ENCODE data around the gene DBI. TPM values are rescaled to one million over a fixed set of nuclear protein-coding genes. Genes with fewer than 3 reads are reported as not detected.

Gene DBI
- polyA plus RNA-seq, 1 of the 3 experiments (the other 2 are of a cell fraction), result 150 TPM

DNA sequence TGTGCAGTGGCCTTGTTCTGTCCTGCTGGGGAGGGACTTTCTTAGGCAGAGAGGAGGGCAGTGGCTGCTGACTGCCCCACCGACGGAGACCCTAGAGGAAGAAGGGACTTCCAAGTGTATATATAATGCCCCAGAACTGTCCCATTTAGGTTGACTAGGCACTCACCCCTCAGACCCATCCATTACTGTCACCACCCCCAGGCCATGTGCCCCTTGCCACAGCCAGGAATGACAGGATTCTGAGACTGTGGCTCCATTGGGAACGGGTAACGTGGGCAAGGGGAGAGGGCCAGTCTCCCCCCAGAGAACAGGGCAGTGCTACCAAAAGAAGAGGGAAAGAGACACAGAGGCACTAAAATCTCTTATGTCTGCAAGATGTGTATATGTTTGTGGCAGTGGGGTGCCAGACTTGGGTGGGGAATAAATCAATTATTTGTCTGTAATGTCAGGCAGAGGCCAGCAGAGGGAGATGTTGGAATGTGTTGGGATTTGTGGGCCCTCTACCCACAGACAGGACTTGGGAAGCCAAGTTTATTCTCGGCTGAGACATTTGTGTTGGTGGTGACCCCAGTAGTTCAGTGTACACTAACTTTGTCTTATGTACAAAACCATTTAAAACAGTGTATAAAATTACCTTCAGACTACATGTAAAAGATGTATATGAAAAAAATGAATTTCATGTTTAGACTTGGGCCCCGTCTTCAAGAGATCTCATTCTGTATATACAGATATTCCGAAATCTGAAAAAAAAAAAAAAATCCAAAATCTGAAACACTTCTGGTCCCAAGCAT, 40.8 kb downstream of the DBI start (continued):
- TF ChIP-seq, protein P1, sequence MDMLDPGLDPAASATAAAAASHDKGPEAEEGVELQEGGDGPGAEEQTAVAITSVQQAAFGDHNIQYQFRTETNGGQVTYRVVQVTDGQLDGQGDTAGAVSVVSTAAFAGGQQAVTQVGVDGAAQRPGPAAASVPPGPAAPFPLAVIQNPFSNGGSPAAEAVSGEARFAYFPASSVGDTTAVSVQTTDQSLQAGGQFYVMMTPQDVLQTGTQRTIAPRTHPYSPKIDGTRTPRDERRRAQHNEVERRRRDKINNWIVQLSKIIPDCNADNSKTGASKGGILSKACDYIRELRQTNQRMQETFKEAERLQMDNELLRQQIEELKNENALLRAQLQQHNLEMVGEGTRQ (IDR thresholded peaks at IDR 0.05; ENCODE audit: borderline replicate concordance, low read depth, low read length), result no peak
- TF ChIP-seq FOXJ3 (CRISPR knock-in tag; IDR thresholded peaks at IDR 0.05), result no peak
- TF ChIP-seq TCF12 (IDR thresholded peaks at IDR 0.05), result no peak
- TF ChIP-seq CHD2 (IDR thresholded peaks at IDR 0.05; ENCODE audit: low read length, partially characterized antibody), result no peak
- TF ChIP-seq GABPA (IDR thresholded peaks at IDR 0.05; ENCODE audit: low read depth), result no peak
- TF ChIP-seq, protein P2, sequence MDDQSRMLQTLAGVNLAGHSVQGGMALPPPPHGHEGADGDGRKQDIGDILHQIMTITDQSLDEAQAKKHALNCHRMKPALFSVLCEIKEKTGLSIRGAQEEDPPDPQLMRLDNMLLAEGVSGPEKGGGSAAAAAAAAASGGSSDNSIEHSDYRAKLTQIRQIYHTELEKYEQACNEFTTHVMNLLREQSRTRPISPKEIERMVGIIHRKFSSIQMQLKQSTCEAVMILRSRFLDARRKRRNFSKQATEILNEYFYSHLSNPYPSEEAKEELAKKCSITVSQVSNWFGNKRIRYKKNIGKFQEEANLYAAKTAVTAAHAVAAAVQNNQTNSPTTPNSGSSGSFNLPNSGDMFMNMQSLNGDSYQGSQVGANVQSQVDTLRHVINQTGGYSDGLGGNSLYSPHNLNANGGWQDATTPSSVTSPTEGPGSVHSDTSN (IDR thresholded peaks at IDR 0.05), result no peak
- no peak for TF ChIP-seq TEAD4 (IDR thresholded peaks at IDR 0.05; ENCODE audit: borderline replicate concordance, insufficient read depth)
- TF ChIP-seq RXRA (IDR thresholded peaks at IDR 0.05; ENCODE audit: borderline replicate concordance, low read depth), result no peak
- no peak for TF ChIP-seq RCOR1 (IDR thresholded peaks at IDR 0.05; ENCODE audit: low read length)
- TF ChIP-seq EP300 (IDR thresholded peaks at IDR 0.05; ENCODE audit: borderline replicate concordance in 1 of 2, low read depth in 1 of 2, low read length in 1 of 2), result no peak
- TF ChIP-seq JUND (IDR thresholded peaks at IDR 0.05), result no peak

DNA sequence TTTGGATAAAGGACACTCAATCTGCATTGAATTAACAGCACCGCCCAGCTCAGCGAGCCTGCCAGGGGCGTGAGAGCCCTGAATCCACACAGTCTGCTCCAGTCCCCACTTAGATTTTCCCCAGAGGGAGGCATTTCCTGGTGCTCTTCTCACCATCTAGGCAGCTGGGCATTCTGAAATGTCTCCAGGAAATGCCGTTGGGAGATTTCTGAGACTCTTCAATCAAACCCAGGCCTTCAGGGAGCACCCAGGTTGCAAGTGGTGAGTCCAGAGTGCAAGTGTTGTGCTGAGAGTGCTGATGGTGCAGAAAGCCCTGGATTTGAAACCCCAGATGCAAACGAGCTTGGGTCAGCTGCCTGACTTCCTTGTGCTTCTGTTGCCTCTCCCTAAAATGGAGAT, 41.4 kb downstream of the DBI start:
- H3K9me2 ChIP-seq, result no peaks in the 10 kb centered on the region
- TF ChIP-seq SMC3 (IDR thresholded peaks at IDR 0.05; ENCODE audit: low read depth, low read length), result no peak
- no peaks in the 10 kb centered on the region; the same call in 1 of the 2 replicates for H3K27me3 ChIP-seq (ENCODE audit: insufficient read depth)
- no peak overlapping the region for H3K4me2 ChIP-seq
- no peaks in the 10 kb centered on the region for H3K36me3 ChIP-seq (replicated peaks in 1 of 2; ENCODE audit: control insufficient read depth in 1 of 2, insufficient read depth in 2 of 2, low read length in 1 of 2)
- WGBS (ENCODE audit: low lambda C conversion rate), result 58% methylated on average over 5 of the region's 5 CpGs
- H3K79me2 ChIP-seq (ENCODE audit: insufficient read depth), result no peaks in the 10 kb centered on the region
- no peaks in the 10 kb centered on the region for H3K4me1 ChIP-seq (ENCODE audit: control insufficient read depth in 1 of 2, insufficient read depth in 2 of 2, low read depth in 1 of 2, low read length in 1 of 2)
- no peak overlapping the region for H3K9ac ChIP-seq
- no peak for DNase-seq
- POLR2A ChIA-PET, result interaction anchor here (0.7 kb wide), 1 partner anchor 124 kb away, joined by 3 read pairs; no protein-coding TSS in a partner anchor
- no peaks in the 10 kb centered on the region for H4K20me1 ChIP-seq (ENCODE audit: insufficient read depth)
- H3K4me3 ChIP-seq (ENCODE audit: low read depth in 2 of 2, low read length in 1 of 2), result no peak overlapping the region
- H3K9me3 ChIP-seq, result no peaks in the 10 kb centered on the region
- CTCF ChIA-PET, result interaction anchor here (0.5 to 9.9 kb wide), 6 partner anchors 31 to 224 kb away, joined by 3 to 95 read pairs (median 4); no protein-coding TSS in a partner anchor
- H3F3A ChIP-seq (replicated peaks; ENCODE audit: insufficient read depth), result no peaks in the 10 kb centered on the region
- no peak overlapping the region for H2AFZ ChIP-seq (ENCODE audit: low read depth)
- no peak overlapping the region for H3K27ac ChIP-seq (ENCODE audit: low read depth in 2 of 2, low read length in 1 of 2)

DNA sequence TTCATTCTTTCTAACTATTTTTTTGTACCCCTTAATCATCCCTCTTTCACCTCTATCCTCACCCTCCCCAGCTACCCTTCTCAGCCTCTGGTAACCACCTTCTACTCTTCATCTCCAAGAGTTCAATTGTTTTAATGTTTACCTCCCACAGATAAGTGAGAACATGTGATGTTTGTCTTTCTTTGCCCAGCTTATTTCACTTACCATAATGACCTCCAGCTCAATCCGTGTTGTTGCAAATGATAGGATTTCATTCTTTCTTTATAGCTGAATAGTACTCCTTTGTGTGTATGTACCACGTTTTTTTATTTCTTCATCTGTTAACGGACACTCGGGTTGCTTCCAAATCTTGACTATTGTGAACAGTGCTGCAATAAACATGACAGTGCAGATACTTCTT, 42.7 kb downstream of the DBI start:
- 37% methylated on average over 4 of the region's 4 CpGs for WGBS (ENCODE audit: low lambda C conversion rate)
- no peak overlapping the region for H3K4me3 ChIP-seq (ENCODE audit: low read depth in 2 of 2, low read length in 1 of 2)
- H3K27me3 ChIP-seq (ENCODE audit: insufficient read depth), result no peaks in the 10 kb centered on the region; the same call in 1 of the 2 replicates
- no peaks in the 10 kb centered on the region for H3K36me3 ChIP-seq (replicated peaks in 1 of 2; ENCODE audit: control insufficient read depth in 1 of 2, insufficient read depth in 2 of 2, low read length in 1 of 2)
- H3K27ac ChIP-seq (ENCODE audit: low read depth in 2 of 2, low read length in 1 of 2), result no peak overlapping the region
- CTCF ChIA-PET, result interaction anchor here (0.7 to 9.9 kb wide), 5 partner anchors 17 to 251 kb away, joined by 3 to 95 read pairs (median 4); no protein-coding TSS in a partner anchor
- H3F3A ChIP-seq (replicated peaks; ENCODE audit: insufficient read depth), result no peaks in the 10 kb centered on the region
- no peaks in the 10 kb centered on the region for H4K20me1 ChIP-seq (ENCODE audit: insufficient read depth)
- no peak overlapping the region for H3K4me2 ChIP-seq
- no peaks in the 10 kb centered on the region for H3K79me2 ChIP-seq (ENCODE audit: insufficient read depth)
- TF ChIP-seq FOXJ3 (CRISPR knock-in tag; IDR thresholded peaks at IDR 0.05) (no peak), RXRA (IDR thresholded peaks at IDR 0.05; ENCODE audit: borderline replicate concordance, low read depth) (no peak), ELF1 (IDR thresholded peaks at IDR 0.05) (no peak), TAF1 (IDR thresholded peaks at IDR 0.05; ENCODE audit: borderline replicate concordance, low read depth, low read length) (no peak)
- TF ChIP-seq, protein P3, sequence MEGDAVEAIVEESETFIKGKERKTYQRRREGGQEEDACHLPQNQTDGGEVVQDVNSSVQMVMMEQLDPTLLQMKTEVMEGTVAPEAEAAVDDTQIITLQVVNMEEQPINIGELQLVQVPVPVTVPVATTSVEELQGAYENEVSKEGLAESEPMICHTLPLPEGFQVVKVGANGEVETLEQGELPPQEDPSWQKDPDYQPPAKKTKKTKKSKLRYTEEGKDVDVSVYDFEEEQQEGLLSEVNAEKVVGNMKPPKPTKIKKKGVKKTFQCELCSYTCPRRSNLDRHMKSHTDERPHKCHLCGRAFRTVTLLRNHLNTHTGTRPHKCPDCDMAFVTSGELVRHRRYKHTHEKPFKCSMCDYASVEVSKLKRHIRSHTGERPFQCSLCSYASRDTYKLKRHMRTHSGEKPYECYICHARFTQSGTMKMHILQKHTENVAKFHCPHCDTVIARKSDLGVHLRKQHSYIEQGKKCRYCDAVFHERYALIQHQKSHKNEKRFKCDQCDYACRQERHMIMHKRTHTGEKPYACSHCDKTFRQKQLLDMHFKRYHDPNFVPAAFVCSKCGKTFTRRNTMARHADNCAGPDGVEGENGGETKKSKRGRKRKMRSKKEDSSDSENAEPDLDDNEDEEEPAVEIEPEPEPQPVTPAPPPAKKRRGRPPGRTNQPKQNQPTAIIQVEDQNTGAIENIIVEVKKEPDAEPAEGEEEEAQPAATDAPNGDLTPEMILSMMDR (IDR thresholded peaks at IDR 0.05), result no peak
- TF ChIP-seq, protein P4, sequence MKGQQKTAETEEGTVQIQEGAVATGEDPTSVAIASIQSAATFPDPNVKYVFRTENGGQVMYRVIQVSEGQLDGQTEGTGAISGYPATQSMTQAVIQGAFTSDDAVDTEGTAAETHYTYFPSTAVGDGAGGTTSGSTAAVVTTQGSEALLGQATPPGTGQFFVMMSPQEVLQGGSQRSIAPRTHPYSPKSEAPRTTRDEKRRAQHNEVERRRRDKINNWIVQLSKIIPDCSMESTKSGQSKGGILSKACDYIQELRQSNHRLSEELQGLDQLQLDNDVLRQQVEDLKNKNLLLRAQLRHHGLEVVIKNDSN (IDR thresholded peaks at IDR 0.05; ENCODE audit: borderline replicate concordance, low read depth), result no peak
- H3K9me2 ChIP-seq, result no peaks in the 10 kb centered on the region
- no peak overlapping the region for H3K9ac ChIP-seq
- H3K4me1 ChIP-seq (ENCODE audit: control insufficient read depth in 1 of 2, insufficient read depth in 2 of 2, low read depth in 1 of 2, low read length in 1 of 2), result no peaks in the 10 kb centered on the region
- H3K9me3 ChIP-seq, result no peaks in the 10 kb centered on the region
- H2AFZ ChIP-seq (ENCODE audit: low read depth), result no peak overlapping the region
- POLR2A ChIA-PET, result no interaction called here
- no peak for DNase-seq

Data from SK-N-SH (cell line).